ENCODE data around the gene MSLN.

MSLN gene

DNA sequence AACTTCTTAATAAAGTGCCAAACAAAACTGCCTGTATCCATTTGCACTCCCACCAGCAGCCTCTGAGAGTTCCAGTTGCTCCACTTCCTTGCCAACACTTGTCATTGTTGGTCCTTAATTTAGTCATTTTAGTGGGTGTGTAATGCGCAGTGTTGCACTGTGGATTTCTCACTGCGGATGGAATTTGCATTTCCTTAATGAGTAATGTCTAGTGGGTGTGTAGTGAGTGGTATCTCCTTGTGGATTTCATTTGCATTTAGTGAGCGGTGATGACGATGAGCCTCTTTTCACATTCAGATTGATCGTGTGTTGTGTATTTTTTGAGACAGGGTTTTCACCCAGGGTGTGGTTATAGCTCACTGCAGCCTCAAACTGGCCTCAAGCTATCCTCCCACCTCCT lies 4.1 kb upstream of the MSLN start:
- Histone ChIP-seq H3K27me3 (ENCODE audit: insufficient read depth, low read length) (peaks cover 6% of the 10 kb centered on the region; the same call in 1 of the 2 replicates), H3K9me3 (ENCODE audit: low read length) (no peaks in the 10 kb centered on the region), H3K79me2 (ENCODE audit: insufficient read depth, low read length) (no peaks in the 10 kb centered on the region), H3K27ac (ENCODE audit: low read depth, low read length, poor library complexity, severe bottlenecking) (no peak overlapping the region), H3K9me2 (ENCODE audit: low read depth, low read length) (no peaks in the 10 kb centered on the region), H3K4me3 (ENCODE audit: low read depth, low read length, poor library complexity, severe bottlenecking) (no peak overlapping the region), H4K20me1 (ENCODE audit: insufficient read depth, low read length) (no peaks in the 10 kb centered on the region), H3K9ac (ENCODE audit: low read length) (no peak overlapping the region), H3K36me3 (ENCODE audit: insufficient read depth, low read length) (no peaks in the 10 kb centered on the region; the same call in 1 of the 2 replicates), H3K4me2 (ENCODE audit: low read length) (no peak overlapping the region), H3F3A (ENCODE audit: insufficient read depth, low read length) (no peaks in the 10 kb centered on the region), H3K4me1 (ENCODE audit: insufficient read depth, low read length, severe bottlenecking) (no peaks in the 10 kb centered on the region), H2AFZ (ENCODE audit: low read length) (no peak overlapping the region)
- TF ChIP-seq EZH2 (IDR thresholded peaks at IDR 0.05; ENCODE audit: borderline replicate concordance, low read length): no peak
- TF ChIP-seq, protein P1, sequence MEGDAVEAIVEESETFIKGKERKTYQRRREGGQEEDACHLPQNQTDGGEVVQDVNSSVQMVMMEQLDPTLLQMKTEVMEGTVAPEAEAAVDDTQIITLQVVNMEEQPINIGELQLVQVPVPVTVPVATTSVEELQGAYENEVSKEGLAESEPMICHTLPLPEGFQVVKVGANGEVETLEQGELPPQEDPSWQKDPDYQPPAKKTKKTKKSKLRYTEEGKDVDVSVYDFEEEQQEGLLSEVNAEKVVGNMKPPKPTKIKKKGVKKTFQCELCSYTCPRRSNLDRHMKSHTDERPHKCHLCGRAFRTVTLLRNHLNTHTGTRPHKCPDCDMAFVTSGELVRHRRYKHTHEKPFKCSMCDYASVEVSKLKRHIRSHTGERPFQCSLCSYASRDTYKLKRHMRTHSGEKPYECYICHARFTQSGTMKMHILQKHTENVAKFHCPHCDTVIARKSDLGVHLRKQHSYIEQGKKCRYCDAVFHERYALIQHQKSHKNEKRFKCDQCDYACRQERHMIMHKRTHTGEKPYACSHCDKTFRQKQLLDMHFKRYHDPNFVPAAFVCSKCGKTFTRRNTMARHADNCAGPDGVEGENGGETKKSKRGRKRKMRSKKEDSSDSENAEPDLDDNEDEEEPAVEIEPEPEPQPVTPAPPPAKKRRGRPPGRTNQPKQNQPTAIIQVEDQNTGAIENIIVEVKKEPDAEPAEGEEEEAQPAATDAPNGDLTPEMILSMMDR (IDR thresholded peaks at IDR 0.05; ENCODE audit: low read length): no peak

DNA sequence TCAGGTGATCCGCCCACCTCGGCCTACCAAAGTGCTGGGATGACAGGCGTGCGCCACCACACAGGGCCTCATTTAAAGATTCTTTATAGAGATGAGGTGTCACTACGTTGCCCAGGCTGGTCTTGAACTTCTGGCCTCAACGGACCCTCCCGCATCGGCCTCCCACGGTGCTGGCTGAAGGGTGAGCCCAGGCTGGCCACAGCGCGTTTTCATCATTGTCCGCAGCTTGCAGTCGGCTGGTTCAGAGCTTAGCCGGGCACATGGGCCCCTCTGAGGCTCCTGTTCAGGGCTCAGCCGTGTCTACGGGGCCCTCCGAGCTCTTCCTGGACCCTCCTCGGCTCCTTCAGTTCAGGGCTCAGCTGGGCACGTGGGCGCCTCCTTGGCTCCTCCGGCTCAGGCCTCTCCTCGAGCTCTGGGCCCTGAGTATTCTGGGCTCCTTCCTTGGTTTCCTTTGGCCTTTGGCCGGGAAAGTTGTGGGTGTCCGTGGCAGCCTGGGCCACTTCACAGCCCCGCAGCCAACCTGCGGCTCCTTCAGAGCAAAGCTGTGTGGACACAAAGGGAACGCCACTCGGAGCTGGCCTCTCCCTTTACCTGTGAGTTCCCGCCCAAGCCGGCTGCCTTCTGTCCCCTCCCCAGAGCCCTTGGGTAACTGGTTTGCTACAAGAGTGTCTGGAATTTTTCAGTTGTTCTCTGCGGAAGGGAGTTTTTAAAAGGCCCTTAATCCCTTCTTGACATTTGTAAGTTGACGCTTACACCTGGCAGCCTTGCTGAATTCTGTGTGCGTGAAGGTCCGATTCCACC lies 1.2 kb upstream of the MSLN start:
- Histone ChIP-seq H2AFZ (ENCODE audit: low read length) (no peak overlapping the region), H3K9me3 (ENCODE audit: low read length) (no peaks in the 10 kb centered on the region), H3F3A (ENCODE audit: insufficient read depth, low read length) (no peaks in the 10 kb centered on the region), H3K36me3 (ENCODE audit: insufficient read depth, low read length) (no peaks in the 10 kb centered on the region; the same call in 1 of the 2 replicates), H4K20me1 (ENCODE audit: insufficient read depth, low read length) (no peaks in the 10 kb centered on the region), H3K9me2 (ENCODE audit: low read depth, low read length) (no peaks in the 10 kb centered on the region), H3K27ac (ENCODE audit: low read depth, low read length, poor library complexity, severe bottlenecking) (no peak overlapping the region), H3K79me2 (ENCODE audit: insufficient read depth, low read length) (no peaks in the 10 kb centered on the region), H3K4me2 (ENCODE audit: low read length) (no peak overlapping the region), H3K4me1 (ENCODE audit: insufficient read depth, low read length, severe bottlenecking) (no peaks in the 10 kb centered on the region), H3K4me3 (ENCODE audit: low read depth, low read length, poor library complexity, severe bottlenecking) (no peak overlapping the region), H3K27me3 (ENCODE audit: insufficient read depth, low read length) (peaks cover 6% of the 10 kb centered on the region; the same call in 1 of the 2 replicates), H3K9ac (ENCODE audit: low read length) (no peak overlapping the region)
- no peak for TF ChIP-seq EZH2 (IDR thresholded peaks at IDR 0.05; ENCODE audit: borderline replicate concordance, low read length)

DNA sequence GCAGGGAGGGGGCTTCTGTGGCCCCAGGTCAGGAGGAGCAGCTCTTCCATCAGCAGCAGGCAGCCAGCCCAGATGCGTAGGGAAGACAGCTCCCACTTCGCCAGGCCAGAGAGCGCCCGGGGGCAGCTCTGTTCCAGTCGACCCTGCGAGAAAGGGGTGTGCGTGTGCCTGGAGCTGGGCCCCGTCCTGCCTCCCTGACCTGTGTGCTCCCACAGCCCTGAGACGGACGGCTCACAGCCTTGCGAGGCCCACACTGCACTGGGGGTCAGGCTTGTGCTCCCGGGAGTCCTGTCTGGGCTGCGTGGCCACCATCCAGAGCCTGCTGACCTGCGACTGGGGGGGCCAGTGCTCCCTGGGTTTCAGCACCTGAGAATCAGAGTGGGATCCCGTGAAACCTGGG lies 469 bp upstream of the MSLN start:
- Histone ChIP-seq H3K4me3 (ENCODE audit: low read depth, low read length, poor library complexity, severe bottlenecking) (no peak overlapping the region), H3K36me3 (ENCODE audit: insufficient read depth, low read length) (no peaks in the 10 kb centered on the region; the same call in 1 of the 2 replicates), H3K9me2 (ENCODE audit: low read depth, low read length) (no peaks in the 10 kb centered on the region), H3K4me2 (ENCODE audit: low read length) (no peak overlapping the region), H4K20me1 (ENCODE audit: insufficient read depth, low read length) (no peaks in the 10 kb centered on the region), H3K9ac (ENCODE audit: low read length) (no peak overlapping the region), H3K4me1 (ENCODE audit: insufficient read depth, low read length, severe bottlenecking) (no peaks in the 10 kb centered on the region), H3K79me2 (ENCODE audit: insufficient read depth, low read length) (no peaks in the 10 kb centered on the region), H3K27me3 (ENCODE audit: insufficient read depth, low read length) (peaks cover 6% of the 10 kb centered on the region; the same call in 1 of the 2 replicates), H3F3A (ENCODE audit: insufficient read depth, low read length) (no peaks in the 10 kb centered on the region), H3K9me3 (ENCODE audit: low read length) (no peaks in the 10 kb centered on the region), H2AFZ (ENCODE audit: low read length) (no peak overlapping the region), H3K27ac (ENCODE audit: low read depth, low read length, poor library complexity, severe bottlenecking) (no peak overlapping the region)
- TF ChIP-seq, protein P1 (IDR thresholded peaks at IDR 0.05; ENCODE audit: low read length): no peak
- TF ChIP-seq EZH2 (IDR thresholded peaks at IDR 0.05; ENCODE audit: borderline replicate concordance, low read length): no peak

Data from OCI-LY1 (cell line).